Bladder microvascular endothelial cell (primary cell): ENCODE measurements around the gene SPTAN1. TPM values are rescaled to one million over a fixed set of nuclear protein-coding genes. Genes with fewer than 3 reads are reported as not detected.

ENCODE experiments used
- total RNA-seq: library from RNA; depleted of rRNA; stranded (reverse); fragments of >200 nt; gene quantifications from 2 replicates; pipeline ENCODE4 v1.2.3, GENCODE V29; 2014

SPTAN1 gene
- total RNA-seq, result 452 and 679 TPM in 2 replicates

DNA sequence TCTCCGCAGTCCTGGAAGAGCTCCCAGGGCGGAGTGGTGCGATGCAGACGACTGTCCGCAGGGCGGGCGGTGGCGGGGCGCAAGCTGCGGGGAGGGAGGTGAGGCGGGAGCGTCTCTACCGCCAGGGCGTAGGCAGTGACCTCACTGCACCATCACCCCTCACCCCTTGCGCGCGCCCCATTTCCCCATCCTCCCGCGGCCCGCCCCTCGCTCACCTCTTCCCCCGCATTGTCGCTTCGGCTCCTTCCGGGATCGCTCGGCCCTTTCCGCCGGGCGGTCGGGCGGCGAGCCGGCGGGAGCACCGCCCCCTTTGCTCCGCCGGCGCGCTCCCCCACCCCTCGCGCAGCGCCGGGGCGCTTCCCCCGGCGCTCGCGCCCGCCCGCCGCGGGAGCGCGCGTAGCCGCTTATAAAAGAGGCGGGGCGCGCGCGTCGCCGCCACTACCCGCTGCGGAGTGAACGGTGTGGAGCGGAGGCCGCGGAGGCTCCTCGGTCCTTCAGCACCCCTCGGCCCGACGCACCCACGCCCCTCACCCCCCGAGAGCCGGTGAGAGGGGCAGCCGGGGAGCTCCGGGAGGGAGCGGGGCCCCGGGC is at the start of gene SPTAN1:
SPTAN1 (plus strand) TSS at position 435 of the 591 bp plus-strand sequence. CDS start 14,154 bp downstream, outside the sequence.

DNA sequence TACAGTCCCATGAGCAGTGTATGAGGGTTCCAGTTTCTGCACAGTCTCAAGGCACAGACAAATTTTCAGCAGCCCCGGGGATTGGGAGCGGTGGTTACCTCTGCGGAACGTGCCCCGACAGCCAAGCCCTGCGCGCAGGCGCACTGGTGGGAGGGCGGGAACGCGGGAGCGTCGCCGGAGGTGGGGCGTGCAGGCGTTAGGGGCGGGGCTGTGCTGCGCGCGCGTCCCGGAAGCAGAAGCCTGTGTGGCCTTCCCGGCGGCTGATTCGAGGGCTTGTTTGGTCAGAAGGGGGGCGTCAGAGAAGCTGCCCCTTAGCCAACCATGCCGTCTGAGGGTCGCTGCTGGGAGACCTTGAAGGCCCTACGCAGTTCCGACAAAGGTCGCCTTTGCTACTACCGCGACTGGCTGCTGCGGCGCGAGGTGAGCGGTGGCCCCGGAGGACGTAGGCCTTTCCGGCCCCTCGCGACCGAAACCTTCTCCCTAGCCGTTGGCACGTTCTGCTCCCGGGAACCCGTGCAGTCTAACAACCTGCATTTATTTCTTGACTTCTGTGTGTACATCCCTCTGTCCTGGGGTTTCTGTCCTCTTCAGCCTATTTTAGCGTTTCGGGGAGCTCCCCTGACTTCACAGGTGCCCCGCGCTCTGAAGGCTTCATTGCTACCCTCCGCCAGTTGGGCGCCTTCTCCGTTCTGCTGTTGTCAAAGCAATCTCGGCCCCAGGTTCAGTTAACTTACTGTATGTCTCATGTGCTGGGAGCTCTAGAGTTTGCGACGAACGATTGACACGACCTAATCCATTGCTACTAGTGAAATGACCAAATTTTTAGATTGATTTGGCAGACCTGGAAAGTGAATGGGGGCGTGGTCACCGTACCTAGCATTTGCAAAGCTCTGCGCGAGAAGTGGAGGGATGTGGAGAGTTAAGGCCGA is 47.6 kb upstream of the SPTAN1 start, which contains the start of gene GLE1:
GLE1 (plus strand) TSS at position 235 of the 929 bp plus-strand sequence; CDS start at position 322, 87 bp downstream.

GRCh38 chr9:128656416-128657343 is 104.3 kb downstream of the SPTAN1 start, which contains the start of gene DYNC2I2:
TSS of gene DYNC2I2 (minus strand) at chr9:128656847. CDS start at chr9:128656726, 121 bp downstream.

Other genes with a start within 250 kb of the SPTAN1 start
- 19.3 and 25.1 TPM in 2 replicates for gene TRUB2, start 230.1 kb upstream of the SPTAN1 start, total RNA-seq
- 16.2 and 22.9 TPM in 2 replicates for gene COQ4, start 229.7 kb upstream of the SPTAN1 start, total RNA-seq
- 24.1 and 37.9 TPM in 2 replicates for gene SLC27A4, start 212.1 kb upstream of the SPTAN1 start, total RNA-seq
- 37.1 and 85.3 TPM in 2 replicates for gene URM1, start 181.2 kb upstream of the SPTAN1 start, total RNA-seq
- gene CERCAM, start 131.7 kb upstream of the SPTAN1 start, total RNA-seq, result 9.6 and 35.7 TPM in 2 replicates
- 31.2 and 48.5 TPM in 2 replicates for gene ODF2, start 96.6 kb upstream of the SPTAN1 start, total RNA-seq
- 15.1 and 21.0 TPM in 2 replicates for gene GLE1, start 47.9 kb upstream of the SPTAN1 start, total RNA-seq
- 50.4 and 67.8 TPM in 2 replicates for gene DYNC2I2, start 104.3 kb downstream of the SPTAN1 start, total RNA-seq
- 519 and 772 TPM in 2 replicates for gene SET, start 136.6 kb downstream of the SPTAN1 start, total RNA-seq
- 13.5 and 22.7 TPM in 2 replicates for gene PKN3, start 149.9 kb downstream of the SPTAN1 start, total RNA-seq
- gene ZDHHC12, start 171.5 kb downstream of the SPTAN1 start, total RNA-seq, result 26.9 and 39.0 TPM in 2 replicates
- gene ZER1, start 219.3 kb downstream of the SPTAN1 start, total RNA-seq, result 9.1 and 15.9 TPM in 2 replicates
- 10.5 and 16.0 TPM in 2 replicates for gene TBC1D13, start 234.7 kb downstream of the SPTAN1 start, total RNA-seq